Lung microvascular endothelial cell (primary cell): Measurements from ENCODE around the gene INSRR. TPM values are rescaled to one million over a fixed set of nuclear protein-coding genes. Genes with fewer than 3 reads are reported as not detected.

Source experiments
- DNase-seq, 2 donors: peaks; one replicate each; pipeline versions ENCODE4 v3.0.0 to v3.0.0-alpha.2; 2010; ENCODE audit warnings: low read depth in 2 of 2
- total RNA-seq: library from RNA; depleted of rRNA; stranded (reverse); fragments of >200 nt; gene quantifications from 2 replicates; pipeline ENCODE4 v1.2.1, GENCODE V29; 2014

INSRR gene
- total RNA-seq, 1 donor from 2014 or later = not detected

- DNase-seq = no peak
Observed at GRCh38 chr1:156875341-156875615, 16.4 kb upstream of the INSRR start.

- DNase-seq = no peak
Observed at GRCh38 chr1:156874572-156875340, 15.8 kb upstream of the INSRR start.

- DNase-seq = no peak
Observed at GRCh38 chr1:156874142-156874541, 15.2 kb upstream of the INSRR start.

- DNase-seq = no peak
Observed at GRCh38 chr1:156873659-156874058, 14.7 kb upstream of the INSRR start.

GRCh38 chr1:156869455-156869854 is 10.5 kb upstream of the INSRR start:
- no peak for DNase-seq

- DNase-seq = no peak
Observed at GRCh38 chr1:156868341-156868740, 9.4 kb upstream of the INSRR start.

GRCh38 chr1:156866249-156866909 is 7.5 kb upstream of the INSRR start:
- DNase-seq = no peak

- no peak for DNase-seq
Observed at GRCh38 chr1:156865865-156866248, 6.9 kb upstream of the INSRR start.

GRCh38 chr1:156865258-156865657 is 6.3 kb upstream of the INSRR start:
- no peak for DNase-seq

- no peak for DNase-seq
Observed at GRCh38 chr1:156864796-156865195, 5.9 kb upstream of the INSRR start.

- no peak for DNase-seq
Observed at GRCh38 chr1:156863631-156864030, 4.7 kb upstream of the INSRR start.

GRCh38 chr1:156862997-156863599 is 4.2 kb upstream of the INSRR start:
- DNase-seq = no peak

GRCh38 chr1:156862584-156862983 is 3.7 kb upstream of the INSRR start:
- no peak for DNase-seq

GRCh38 chr1:156860628-156861423 is 1.9 kb upstream of the INSRR start, which contains the start of gene NTRK1:
TSS of gene NTRK1 (plus strand) at chr1:156860865. CDS start at chr1:156860935, 70 bp downstream.
- DNase-seq = peak; percentile 43 to 44

- DNase-seq = peak; percentile 50 to 54
Observed at GRCh38 chr1:156860113-156860627, 1.3 kb upstream of the INSRR start.

- peak in 1 of 2 donors; percentile 35 for DNase-seq
Observed at GRCh38 chr1:156859523-156860112, 701 bp upstream of the INSRR start.

GRCh38 chr1:156858555-156858956 is 361 bp downstream of the INSRR start:
- DNase-seq = no peak

- no peak for DNase-seq
Observed at GRCh38 chr1:156857532-156857931, 1.4 kb downstream of the INSRR start.

- DNase-seq = no peak
Observed at GRCh38 chr1:156856282-156856785, 2.6 kb downstream of the INSRR start.

- DNase-seq = no peak
Observed at GRCh38 chr1:156854634-156855033, 4.3 kb downstream of the INSRR start.

- no peak for DNase-seq
Observed at GRCh38 chr1:156853761-156854160, 5.2 kb downstream of the INSRR start.
